ENCODE results near the gene JMJD4. TPM values are rescaled to one million over a fixed set of nuclear protein-coding genes. Genes with fewer than 3 reads are reported as not detected.

The JMJD4 gene
- total RNA-seq, 2 experiments from 2014 or later, result 23.7 to 25.0 TPM

DNA sequence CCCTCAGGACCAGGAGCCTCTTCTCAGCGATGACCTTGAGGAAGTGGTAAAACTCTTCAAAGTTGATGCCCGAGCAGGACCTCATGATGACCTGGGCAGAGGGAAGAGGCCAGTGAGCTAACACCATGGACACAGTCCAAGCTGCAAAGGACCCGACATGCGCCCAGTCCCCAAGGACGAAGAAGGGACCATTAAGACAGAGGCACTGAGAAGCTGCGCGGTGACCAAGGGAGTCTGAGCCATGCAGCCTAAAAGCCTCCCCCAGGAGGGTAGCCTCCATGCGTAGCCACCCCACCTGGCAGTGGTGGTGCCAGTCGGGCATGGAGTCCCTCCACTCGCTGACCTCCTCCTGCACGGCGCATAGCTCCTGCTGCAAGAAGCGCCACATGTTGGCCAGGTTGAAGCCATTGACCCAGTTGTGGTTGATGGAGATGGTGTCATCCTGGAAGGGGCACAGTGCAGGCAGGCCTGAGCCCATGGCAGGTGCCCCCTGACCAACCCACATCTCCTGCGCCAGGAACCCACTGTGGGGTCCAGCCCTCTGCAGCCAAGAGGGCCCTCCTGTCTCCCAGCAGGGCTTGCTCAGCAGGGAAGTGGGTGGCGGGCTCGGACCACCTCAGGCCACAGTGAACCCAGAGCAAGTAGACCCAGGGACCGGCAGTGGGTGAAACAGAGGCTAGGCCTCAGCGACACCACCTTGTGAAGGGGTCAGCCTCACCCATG, 2.4 kb downstream of the JMJD4 start:
- H3K27me3 Mint-ChIP-seq, result peaks cover 1% of the 10 kb centered on the region
- peak overlapping the region; percentile 30 for H3K4me3 Mint-ChIP-seq
- peaks cover 26% of the 10 kb centered on the region for H3K36me3 Mint-ChIP-seq (ENCODE audit: low read depth)
- CTCF ChIA-PET, result no interaction called here
- no peak for DNase-seq
- peaks cover 65% of the 10 kb centered on the region for H3K4me1 Mint-ChIP-seq
- H3K27ac Mint-ChIP-seq, result no peak overlapping the region
- no peaks in the 10 kb centered on the region for H3K9me3 Mint-ChIP-seq
- POLR2A ChIA-PET, result no interaction called here

DNA sequence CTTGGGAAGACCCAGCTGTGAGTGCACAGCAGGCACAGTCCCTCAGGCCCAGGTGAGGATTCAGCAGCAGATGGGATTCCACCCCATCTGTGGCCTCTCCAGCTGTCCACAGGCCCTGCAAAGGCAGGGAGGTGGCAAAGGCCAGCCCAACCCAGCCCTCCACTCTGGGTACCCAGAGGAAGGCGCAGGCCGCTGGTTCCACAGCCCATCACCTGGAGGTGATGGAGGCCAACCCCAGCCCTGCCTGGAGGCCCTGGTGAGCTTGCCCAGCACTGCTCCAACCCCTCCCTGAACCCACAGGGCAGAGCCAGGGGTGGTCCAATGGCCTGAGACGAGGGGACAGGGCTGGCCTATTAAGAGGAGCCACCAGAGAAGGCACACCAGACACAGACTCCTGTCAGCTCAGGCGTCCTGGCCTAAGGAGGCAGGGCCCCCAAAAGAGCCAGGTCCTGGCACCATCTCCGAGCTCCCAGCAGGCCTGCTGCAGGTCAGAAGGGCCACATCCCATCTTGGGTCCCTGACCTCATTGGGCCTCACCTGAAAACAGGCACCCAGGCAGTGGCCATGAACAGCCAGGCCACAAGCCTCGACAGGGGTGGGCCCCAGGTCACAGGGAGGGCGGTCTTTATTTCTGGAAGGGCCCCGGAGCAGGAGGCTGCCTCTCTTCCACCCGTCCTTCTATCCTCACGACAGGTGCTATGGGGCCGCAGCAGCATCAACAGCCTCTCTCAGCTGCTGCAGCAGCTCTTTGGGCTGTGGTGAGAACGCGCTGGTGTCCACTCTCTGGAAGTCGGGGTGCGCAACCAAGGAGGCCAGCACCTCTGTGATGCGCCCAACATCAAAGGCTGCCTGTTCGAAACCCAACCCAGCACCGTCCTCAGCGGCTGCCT, 3.2 kb downstream of the JMJD4 start:
- peaks cover 57% of the 10 kb centered on the region for H3K4me1 Mint-ChIP-seq
- no peak overlapping the region for H3K27ac Mint-ChIP-seq
- ChIA-PET POLR2A (interaction anchor here (1.3 kb wide), 1 partner anchor 13 kb away, joined by 4 read pairs; no protein-coding TSS in a partner anchor), CTCF (interaction anchor here (0.8 to 2.0 kb wide), 2 partner anchors 31 to 189 kb away, joined by 3 to 7 read pairs; no protein-coding TSS in a partner anchor)
- H3K9me3 Mint-ChIP-seq, result no peaks in the 10 kb centered on the region
- no peak for DNase-seq
- H3K27me3 Mint-ChIP-seq, result peaks cover 3% of the 10 kb centered on the region
- H3K4me3 Mint-ChIP-seq, result no peak overlapping the region
- H3K36me3 Mint-ChIP-seq (ENCODE audit: low read depth), result peaks cover 22% of the 10 kb centered on the region

- H3K4me1 Mint-ChIP-seq, result peaks cover 52% of the 10 kb centered on the region
- DNase-seq, result no peak
- peaks cover 7% of the 10 kb centered on the region for H3K27me3 Mint-ChIP-seq
- CTCF ChIA-PET, result interaction anchor here (0.8 to 2.0 kb wide), 4 partner anchors 31 to 189 kb away, joined by 3 to 7 read pairs (median 4); partner anchors contain the start of gene ZNF678
- POLR2A ChIA-PET, result interaction anchor here (1.3 kb wide), 1 partner anchor 13 kb away, joined by 4 read pairs; no protein-coding TSS in a partner anchor
- peaks cover 4% of the 10 kb centered on the region for H3K9me3 Mint-ChIP-seq
- H3K27ac Mint-ChIP-seq, result no peak overlapping the region
- peaks cover 22% of the 10 kb centered on the region for H3K36me3 Mint-ChIP-seq (ENCODE audit: low read depth)
- H3K4me3 Mint-ChIP-seq, result no peak overlapping the region
Observed at GRCh38 chr1:227731241-227731677, 3.8 kb downstream of the JMJD4 start.

DNA sequence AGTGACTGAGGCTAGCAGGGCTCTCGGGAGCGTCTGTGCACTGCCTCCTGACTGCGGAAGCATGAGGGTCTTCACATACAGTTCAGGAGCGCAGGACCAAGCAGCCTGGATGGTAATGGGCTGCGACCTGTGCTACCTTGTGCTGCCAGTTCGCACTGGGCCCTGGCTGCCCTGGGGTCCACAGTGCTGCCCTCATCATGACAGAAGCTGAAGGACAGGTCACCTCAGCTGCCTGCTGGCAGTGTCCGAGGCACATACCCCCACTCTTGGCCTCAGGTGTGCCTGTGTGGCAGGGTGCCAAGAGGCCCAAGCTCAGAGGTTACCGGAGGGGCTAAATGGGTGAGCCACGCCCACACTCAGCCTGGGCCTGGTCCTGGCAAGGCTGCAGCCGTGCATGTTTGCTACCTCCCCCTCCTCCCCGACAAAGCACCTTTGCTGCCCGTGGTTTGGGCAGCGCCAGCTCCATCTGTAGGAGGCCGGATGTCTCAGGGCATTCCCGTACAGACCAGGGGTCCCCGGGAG, 4.4 kb downstream of the JMJD4 start:
- H3K27ac Mint-ChIP-seq, result peak overlapping the region; percentile 47
- ChIA-PET CTCF (interaction anchor here (1.0 to 2.0 kb wide), 6 partner anchors 32 to 188 kb away, joined by 3 to 7 read pairs (median 4); partner anchors contain the start of gene ZNF678), POLR2A (interaction anchor here (1.1 to 1.7 kb wide), 5 partner anchors 14 to 352 kb away, joined by 3 to 8 read pairs (median 4); partner anchors contain the start of gene ARF1)
- H3K4me1 Mint-ChIP-seq, result peaks cover 46% of the 10 kb centered on the region
- H3K36me3 Mint-ChIP-seq (ENCODE audit: low read depth), result peaks cover 22% of the 10 kb centered on the region
- DNase-seq, result peak; percentile 16
- peaks cover 4% of the 10 kb centered on the region for H3K9me3 Mint-ChIP-seq
- no peak overlapping the region for H3K4me3 Mint-ChIP-seq
- peaks cover 7% of the 10 kb centered on the region for H3K27me3 Mint-ChIP-seq

DNA sequence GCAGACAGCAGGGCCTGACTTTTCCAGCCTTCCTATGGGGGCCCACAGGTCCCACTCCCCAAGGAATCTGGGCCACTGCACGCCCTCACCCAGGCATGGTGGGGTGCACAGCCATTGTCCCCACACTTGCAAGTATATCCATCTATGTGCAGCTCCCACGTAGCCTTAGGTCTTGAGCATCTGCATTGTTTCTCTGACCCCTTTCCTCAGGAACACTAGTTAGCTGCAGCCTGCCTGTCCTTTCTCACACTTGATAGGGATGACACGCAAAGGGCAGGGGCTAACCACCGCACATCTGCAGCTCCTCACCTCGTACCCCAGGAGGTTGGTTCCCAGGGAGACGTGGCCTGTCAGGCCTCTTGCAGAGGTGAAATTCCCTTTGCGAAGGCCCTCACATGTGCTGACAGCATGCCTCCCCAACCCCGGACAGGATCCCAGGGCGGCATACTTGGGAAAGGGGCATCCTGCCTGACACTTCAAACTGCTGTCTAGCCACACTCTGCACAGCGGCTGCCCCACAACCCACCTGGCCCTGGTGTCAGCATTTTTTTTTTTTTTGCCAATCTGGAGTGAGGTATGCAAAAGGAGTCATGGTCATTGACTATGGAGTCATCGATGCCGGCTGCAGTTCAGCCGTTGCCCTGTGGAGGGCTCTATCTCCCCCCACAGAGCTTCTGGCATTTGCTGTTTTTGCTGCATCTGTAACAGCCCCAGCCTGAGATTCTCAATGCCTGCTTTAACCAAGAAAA, 5.0 kb downstream of the JMJD4 start:
- DNase-seq, result peak; percentile 65
- Mint-ChIP-seq H3K27ac (peak overlapping the region; percentile 47), H3K27me3 (peaks cover 7% of the 10 kb centered on the region), H3K4me1 (peaks cover 44% of the 10 kb centered on the region), H3K4me3 (peak overlapping the region; percentile 55), H3K9me3 (peaks cover 4% of the 10 kb centered on the region), H3K36me3 (ENCODE audit: low read depth) (peaks cover 22% of the 10 kb centered on the region)
- POLR2A ChIA-PET, result interaction anchor here (1.1 to 1.7 kb wide), 4 partner anchors 36 to 352 kb away, joined by 3 to 8 read pairs (median 4); partner anchors contain the start of gene ARF1
- CTCF ChIA-PET, result interaction anchor here (1.0 to 2.0 kb wide), 7 partner anchors 32 to 224 kb away, joined by 3 to 7 read pairs (median 4); partner anchors contain the start of gene ZNF678

DNA sequence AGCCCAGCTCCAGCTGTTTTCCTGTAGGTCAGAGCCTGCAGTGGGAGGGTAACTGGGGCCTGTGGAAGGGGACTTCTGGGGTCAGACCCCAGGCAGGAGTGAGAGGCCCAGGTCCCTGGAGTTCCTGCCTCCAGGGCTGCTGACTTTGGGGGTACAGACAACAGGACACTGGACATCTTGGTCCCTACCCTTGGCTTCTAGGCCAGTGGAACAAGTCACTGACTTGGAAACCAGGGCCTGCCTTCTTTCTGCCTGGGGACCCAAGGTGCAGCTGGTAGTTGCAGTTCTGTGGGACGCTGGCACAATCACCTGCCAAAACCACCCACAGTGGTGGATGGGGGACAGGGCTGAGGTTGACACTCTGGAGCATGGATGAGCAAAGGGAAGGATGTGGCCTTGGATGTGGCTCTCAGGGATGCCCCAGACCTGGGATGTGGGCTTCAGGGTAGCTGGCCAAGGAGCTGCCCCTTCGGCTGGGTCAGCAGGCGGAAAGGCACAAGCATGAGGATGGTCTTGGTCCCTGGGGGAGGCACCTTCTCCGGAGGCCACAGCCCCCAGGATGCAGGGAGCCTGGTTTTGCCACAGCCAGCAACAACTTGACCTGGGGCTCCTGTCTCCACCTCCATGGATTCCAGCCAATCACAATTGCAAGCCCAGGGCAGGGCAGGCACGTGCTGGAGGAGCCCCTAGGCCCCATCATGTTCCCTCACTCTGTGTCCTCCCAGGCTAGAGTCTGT, 5.8 kb downstream of the JMJD4 start:
- ChIA-PET POLR2A (interaction anchor here (1.1 to 1.7 kb wide), 4 partner anchors 37 to 353 kb away, joined by 3 to 8 read pairs (median 4); partner anchors contain the start of gene ARF1), CTCF (interaction anchor here (1.2 to 1.8 kb wide), 3 partner anchors 36 to 224 kb away, joined by 4 to 5 read pairs (median 4); no protein-coding TSS in a partner anchor)
- H3K9me3 Mint-ChIP-seq, result peaks cover 5% of the 10 kb centered on the region
- H3K27ac Mint-ChIP-seq, result no peak overlapping the region
- H3K4me1 Mint-ChIP-seq, result peaks cover 41% of the 10 kb centered on the region
- H3K4me3 Mint-ChIP-seq, result peak overlapping the region; percentile 78
- H3K36me3 Mint-ChIP-seq (ENCODE audit: low read depth), result peaks cover 19% of the 10 kb centered on the region
- H3K27me3 Mint-ChIP-seq, result peaks cover 7% of the 10 kb centered on the region
- peak; percentile 16 for DNase-seq

GRCh38 chr1:227728892-227729143, 6.3 kb downstream of the JMJD4 start:
- Mint-ChIP-seq H3K27ac (no peak overlapping the region), H3K4me3 (peak overlapping the region; percentile 78), H3K4me1 (peaks cover 40% of the 10 kb centered on the region), H3K9me3 (peaks cover 10% of the 10 kb centered on the region), H3K36me3 (ENCODE audit: low read depth) (peaks cover 20% of the 10 kb centered on the region), H3K27me3 (peaks cover 7% of the 10 kb centered on the region)
- peak; percentile 16 for DNase-seq
- ChIA-PET CTCF (interaction anchor here (1.2 kb wide), 1 partner anchor 225 kb away, joined by 4 read pairs; no protein-coding TSS in a partner anchor), POLR2A (interaction anchor here (1.7 kb wide), 1 partner anchor 37 kb away, joined by 8 read pairs; no protein-coding TSS in a partner anchor)

GRCh38 chr1:227728059-227728891, 6.8 kb downstream of the JMJD4 start:
- ChIA-PET POLR2A (no interaction called here), CTCF (interaction anchor here (1.2 kb wide), 1 partner anchor 225 kb away, joined by 4 read pairs; no protein-coding TSS in a partner anchor)
- peaks cover 7% of the 10 kb centered on the region for H3K27me3 Mint-ChIP-seq

GRCh38 chr1:227726924-227727599, 8.0 kb downstream of the JMJD4 start:
- ChIA-PET POLR2A (no interaction called here), CTCF (no interaction called here)
- DNase-seq, result no peak
- Mint-ChIP-seq H3K27me3 (peaks cover 7% of the 10 kb centered on the region), H3K9me3 (peaks cover 22% of the 10 kb centered on the region), H3K27ac (no peak overlapping the region), H3K36me3 (ENCODE audit: low read depth) (peaks cover 13% of the 10 kb centered on the region), H3K4me1 (peaks cover 28% of the 10 kb centered on the region), H3K4me3 (no peak overlapping the region)

More at GRCh38 chr1:227728059-227728891, 6.8 kb downstream of the JMJD4 start:
- H3K36me3 Mint-ChIP-seq (ENCODE audit: low read depth), result peaks cover 17% of the 10 kb centered on the region
- peak; percentile 72 for DNase-seq
- H3K4me1 Mint-ChIP-seq, result peaks cover 34% of the 10 kb centered on the region
- peak overlapping the region; percentile 59 for H3K27ac Mint-ChIP-seq
- H3K4me3 Mint-ChIP-seq, result peak overlapping the region; percentile 78
- peaks cover 13% of the 10 kb centered on the region for H3K9me3 Mint-ChIP-seq

- no peak for DNase-seq
- Mint-ChIP-seq H3K27me3 (peaks cover 7% of the 10 kb centered on the region), H3K27ac (no peak overlapping the region), H3K9me3 (peaks cover 30% of the 10 kb centered on the region), H3K4me3 (no peak overlapping the region), H3K4me1 (peaks cover 28% of the 10 kb centered on the region), H3K36me3 (ENCODE audit: low read depth) (peaks cover 15% of the 10 kb centered on the region)
- CTCF ChIA-PET, result no interaction called here
- POLR2A ChIA-PET, result no interaction called here
Observed at GRCh38 chr1:227726318-227726717, 8.8 kb downstream of the JMJD4 start.

Data from activated CD4-positive, alpha-beta memory T cell treated with anti-CD3 and anti-CD28 coated beads, Interleukin-2, amount 10 ng/mL, durations not matched to agents 7 days and 5 days (primary cell).